Psoas muscle (tissue), 8 donors: Measurements from ENCODE around the gene KIAA1755. TPM values are rescaled to one million over a fixed set of nuclear protein-coding genes. Genes with fewer than 3 reads are reported as not detected.

Experiments
- ATAC-seq, 4 donors: fragments of 200-7000 bp; cut with Tn5 transposase; one replicate each; pipeline ENCODE4 v1.9.1; 2020; ENCODE audit warnings: moderate library complexity in 3 of 4, mild to moderate bottlenecking in 2 of 4
- DNase-seq, 2 donors: peaks; one replicate each; pipeline ENCODE4 v3.0.0-alpha.2; 2020
- H3K27ac ChIP-seq: fragments of 200-600 bp; one replicate; pipeline ENCODE4 v1.8.0; 2022
- H3K27me3 ChIP-seq, 3 donors: fragments of 200-600 bp in 1 of 3; one replicate each; pipeline versions ENCODE4 v1.6.1 to v1.8.0; 2013 to 2022; ENCODE audit warnings: low read length in 2 of 3, mild to moderate bottlenecking in 2 of 3, moderate library complexity in 1 of 3; ENCODE audit not compliant: insufficient read depth in 3 of 3
- H3K36me3 ChIP-seq, 2 donors: fragments of 200-600 bp in 1 of 2; one replicate each; pipeline versions ENCODE4 v1.6.1 to v1.8.0; 2013 to 2022; ENCODE audit warnings: low read depth in 1 of 2, mild to moderate bottlenecking in 1 of 2, moderate library complexity in 1 of 2; ENCODE audit not compliant: insufficient read depth in 1 of 2
- H3K4me1 ChIP-seq: fragments of 200-600 bp; one replicate; pipeline ENCODE4 v1.8.0; 2022
- H3K4me3 ChIP-seq: fragments of 200-600 bp; one replicate; pipeline ENCODE4 v1.8.0; 2022; ENCODE audit warnings: mild to moderate bottlenecking
- H3K9me3 ChIP-seq: fragments of 200-600 bp; one replicate; pipeline ENCODE4 v1.8.0; 2022
- WGBS, 3 donors: extraction: QIAGEN DNeasy Blood & Tissue Kit; methylation state at CpG; one replicate each; pipeline versions ENCODE4 v1.1.6 to v1.1.7; 2013; 5-methylcytosine and 5-hydroxymethylcytosine counted together
- intact Hi-C, 2 donors: fragments of 100-400 bp; cut with DNase I; formaldehyde crosslinking; loops; one replicate each; pipeline versions ENCODE4 v1.11.0 to v1.14.2; 2022
- polyA plus RNA-seq, 3 donors: library from polyadenylated mRNA; stranded (reverse); fragments of 200-250 nt; gene quantifications; one replicate each; pipeline ENCODE4 v1.2.3, GENCODE V29; 2013
- total RNA-seq, 4 donors: library from RNA; stranded (reverse); fragmentation: NEBNext Ultra II Directional in 2 of 4; extraction: Animal tissue kit (Norgen Biotek cat#: 25700) in 2 of 4; gene quantifications; one replicate each; pipeline versions ENCODE4 v1.2.1 to v1.2.4, GENCODE V29; 2021 to 2023
- TF ChIP-seq, protein P1 (sequence below): fragments of 200-600 bp; IDR thresholded peaks from one replicate; pipeline ENCODE4 v1.8.0; 2022; ENCODE audit warnings: antibody characterized with exemption
- donor health status: healthy with polysubstance abuse.
- donor health status: DM: no; HTN: no; CAD: no; lungs with moderate emphysema.
- donor health status: Bipolar disorder and iron deficiency.
- donor health status: healthy.
- donor health status: DM: yes; HTN: yes; CAD: no.
- donor health status: DM: no; HTN: no; CAD: no.
- donor health status: DM: no; HTN: no; CAD: no.
- donor health status: DM: yes; HTN: yes; CAD: no.

KIAA1755 gene
- total and polyA plus RNA-seq, 7 donors: 0.16 to 2.4 (median 0.29) TPM

DNA sequence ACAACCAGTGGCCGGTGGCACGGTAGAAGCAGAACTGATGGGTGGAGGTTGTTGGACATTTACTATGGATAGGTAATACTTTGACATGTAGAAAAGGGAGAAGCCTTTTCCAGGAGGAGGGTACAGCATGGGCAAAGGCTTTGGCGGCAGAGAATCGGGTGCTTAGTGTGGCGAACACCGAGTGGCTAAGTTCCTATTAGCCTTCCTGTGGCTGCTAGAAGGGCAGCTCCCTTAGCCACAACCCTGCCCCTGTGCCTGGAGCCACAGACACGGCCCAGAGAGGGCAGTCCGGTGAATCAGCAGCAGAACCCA lies 57.6 kb downstream of the KIAA1755 start:
- DNase-seq (no peak), ATAC-seq (no peak)
- H3K4me1 ChIP-seq: no peaks in the 10 kb centered on the region
- H3K27ac ChIP-seq: no peak overlapping the region
- H3K36me3 ChIP-seq: no peaks in the 10 kb centered on the region
- 80 to 83% (median 81%) methylated on average over 8 of the region's 8 CpGs for WGBS, 3 donors
- no peaks in the 10 kb centered on the region for H3K9me3 ChIP-seq
- H3K27me3 ChIP-seq: peaks cover 0 to 3% (median 0%) of the 10 kb centered on the region in 3 donors
- TF ChIP-seq, protein P1, sequence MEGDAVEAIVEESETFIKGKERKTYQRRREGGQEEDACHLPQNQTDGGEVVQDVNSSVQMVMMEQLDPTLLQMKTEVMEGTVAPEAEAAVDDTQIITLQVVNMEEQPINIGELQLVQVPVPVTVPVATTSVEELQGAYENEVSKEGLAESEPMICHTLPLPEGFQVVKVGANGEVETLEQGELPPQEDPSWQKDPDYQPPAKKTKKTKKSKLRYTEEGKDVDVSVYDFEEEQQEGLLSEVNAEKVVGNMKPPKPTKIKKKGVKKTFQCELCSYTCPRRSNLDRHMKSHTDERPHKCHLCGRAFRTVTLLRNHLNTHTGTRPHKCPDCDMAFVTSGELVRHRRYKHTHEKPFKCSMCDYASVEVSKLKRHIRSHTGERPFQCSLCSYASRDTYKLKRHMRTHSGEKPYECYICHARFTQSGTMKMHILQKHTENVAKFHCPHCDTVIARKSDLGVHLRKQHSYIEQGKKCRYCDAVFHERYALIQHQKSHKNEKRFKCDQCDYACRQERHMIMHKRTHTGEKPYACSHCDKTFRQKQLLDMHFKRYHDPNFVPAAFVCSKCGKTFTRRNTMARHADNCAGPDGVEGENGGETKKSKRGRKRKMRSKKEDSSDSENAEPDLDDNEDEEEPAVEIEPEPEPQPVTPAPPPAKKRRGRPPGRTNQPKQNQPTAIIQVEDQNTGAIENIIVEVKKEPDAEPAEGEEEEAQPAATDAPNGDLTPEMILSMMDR: no peak
- intact Hi-C loops: no loop called here
- no peak overlapping the region for H3K4me3 ChIP-seq

DNA sequence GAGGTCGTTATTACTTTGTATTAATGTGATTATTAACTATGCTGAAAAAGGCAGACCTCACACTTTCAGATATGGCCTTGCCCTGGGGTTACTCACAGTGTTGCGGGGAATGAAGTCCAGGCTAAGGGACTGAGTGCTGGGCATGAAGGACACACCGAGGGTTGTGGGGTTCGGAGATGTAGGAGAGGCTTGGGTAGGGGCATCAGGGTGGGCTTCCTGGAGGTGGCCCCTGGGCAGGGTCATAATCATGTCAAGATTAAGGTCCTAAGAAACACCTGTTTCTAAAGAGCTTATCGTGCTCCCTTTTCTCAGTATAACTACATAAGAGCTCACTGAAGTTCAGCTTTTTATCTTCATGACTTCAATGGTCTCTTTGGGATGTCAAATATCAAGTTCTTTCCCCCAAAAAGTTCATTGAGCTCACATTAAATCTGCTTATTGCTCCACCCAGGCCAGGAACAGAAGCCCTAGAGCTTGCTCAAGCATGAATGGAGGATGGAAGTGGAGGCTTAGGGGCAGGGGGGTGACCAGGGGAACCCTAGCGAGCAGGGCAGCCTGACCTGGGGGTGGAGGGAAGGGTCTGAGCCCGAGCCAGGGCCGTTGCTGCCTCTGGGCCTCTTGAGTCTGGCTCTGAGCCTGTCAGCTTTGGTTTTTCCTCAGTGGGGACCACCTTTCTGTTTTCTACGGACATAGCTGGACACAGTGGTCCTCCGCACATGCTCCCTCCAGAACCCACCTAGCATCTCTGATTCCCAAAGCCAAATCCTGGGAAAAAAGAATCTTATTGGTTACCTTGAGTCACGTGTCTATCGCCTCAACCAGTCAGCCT lies 58.2 kb downstream of the KIAA1755 start:
- ATAC-seq: no peak
- intact Hi-C loops: no loop called here
- WGBS, 3 donors: 81 to 85% (median 84%) methylated on average over 11 to 12 of the region's 12 CpGs
- Histone ChIP-seq H3K4me1 (no peaks in the 10 kb centered on the region), H3K27ac (no peak overlapping the region), H3K9me3 (no peaks in the 10 kb centered on the region), H3K36me3 (no peaks in the 10 kb centered on the region), H3K27me3 (peaks cover 0 to 3% (median 0%) of the 10 kb centered on the region in 3 donors), H3K4me3 (no peak overlapping the region)
- TF ChIP-seq, protein P1: no peak
- no peak for DNase-seq

DNA sequence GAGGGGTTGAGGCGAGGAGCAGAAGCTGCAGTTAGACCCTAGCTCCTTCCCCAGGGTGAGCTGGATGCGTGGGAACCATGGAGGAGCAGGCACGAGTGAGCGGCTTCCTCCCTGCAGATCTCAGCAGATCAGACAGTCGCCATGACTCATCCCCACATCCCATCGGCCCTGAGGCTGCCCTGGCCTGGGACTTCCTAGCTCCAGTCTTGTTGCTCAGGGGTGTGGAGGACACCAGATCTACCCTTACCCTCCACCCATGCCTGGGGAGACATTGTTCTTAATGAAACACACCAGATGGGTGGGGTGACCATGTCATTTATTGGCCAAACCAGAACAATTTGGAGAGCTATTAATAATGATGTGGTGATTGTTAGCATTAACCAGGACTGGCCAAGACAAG lies 59.2 kb downstream of the KIAA1755 start:
- Histone ChIP-seq H3K4me3 (no peak overlapping the region), H3K36me3 (no peaks in the 10 kb centered on the region), H3K9me3 (no peaks in the 10 kb centered on the region), H3K4me1 (no peaks in the 10 kb centered on the region), H3K27me3 (peaks cover 0 to 3% (median 0%) of the 10 kb centered on the region in 3 donors), H3K27ac (no peak overlapping the region)
- TF ChIP-seq, protein P1: no peak
- DNase-seq (peak; percentile 40 to 67), ATAC-seq (no peak)
- WGBS, 3 donors: 63 to 79% (median 72%) methylated on average over 6 of the region's 6 CpGs
- intact Hi-C loops: no loop called here

DNA sequence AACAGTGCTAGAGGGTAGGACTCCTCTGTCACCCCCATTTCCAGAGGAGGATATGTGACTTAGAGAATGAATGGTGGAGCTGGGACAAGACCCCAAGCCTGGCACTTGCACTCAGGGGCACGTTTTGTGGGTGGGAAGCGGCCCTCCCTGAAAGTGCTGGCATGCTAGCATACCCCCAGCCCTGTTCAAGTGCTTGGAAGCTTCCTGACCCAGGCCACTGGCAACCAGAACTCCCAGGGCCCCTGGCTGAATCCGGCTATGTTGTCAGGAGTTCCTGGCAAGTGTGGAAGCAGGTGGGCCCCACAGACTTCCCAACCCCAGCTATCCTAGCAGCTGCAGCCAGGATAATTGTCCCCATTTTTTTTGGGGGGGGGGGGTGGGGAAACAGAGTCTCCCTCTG lies 59.9 kb downstream of the KIAA1755 start:
- intact Hi-C loops: no loop called here
- Histone ChIP-seq H3K27me3 (peaks cover 0 to 9% (median 0%) of the 10 kb centered on the region in 3 donors), H3K9me3 (no peaks in the 10 kb centered on the region), H3K4me3 (no peak overlapping the region), H3K27ac (no peak overlapping the region), H3K4me1 (no peaks in the 10 kb centered on the region), H3K36me3 (no peaks in the 10 kb centered on the region)
- TF ChIP-seq, protein P1: no peak
- ATAC-seq (no peak), DNase-seq (no peak)
- 78 to 80% (median 78%) methylated on average over 3 of the region's 3 CpGs for WGBS, 3 donors
